Measurements from ENCODE around the gene ATG5.

- TF ChIP-seq CTCF (conservative IDR thresholded peaks at IDR 0.05; ENCODE audit: low read length) (no peak), EZH2phosphoT487 (IDR thresholded peaks at IDR 0.05; ENCODE audit: borderline replicate concordance, low read depth, low read length) (no peak)
Observed at GRCh38 chr6:106146852-106147351, 178.7 kb downstream of the ATG5 start.
